Limb (tissue), 2 donors: ENCODE results near the gene DPP9.
A peak's percentile ranks its signal among the peaks of the same experiment; 100 is the strongest.
"Not testable (repeated sequence)": the region's sequence is repeated elsewhere in the genome, so short reads cannot be mapped to it uniquely, and the experiment has no call there.

ENCODE experiments used
- DNase-seq, 2 donors: peaks; one replicate each; pipeline ENCODE4 v3.0.0-alpha.2; 2016; ENCODE audit errors: extremely low spot score in 2 of 2

The DPP9 gene

DNA sequence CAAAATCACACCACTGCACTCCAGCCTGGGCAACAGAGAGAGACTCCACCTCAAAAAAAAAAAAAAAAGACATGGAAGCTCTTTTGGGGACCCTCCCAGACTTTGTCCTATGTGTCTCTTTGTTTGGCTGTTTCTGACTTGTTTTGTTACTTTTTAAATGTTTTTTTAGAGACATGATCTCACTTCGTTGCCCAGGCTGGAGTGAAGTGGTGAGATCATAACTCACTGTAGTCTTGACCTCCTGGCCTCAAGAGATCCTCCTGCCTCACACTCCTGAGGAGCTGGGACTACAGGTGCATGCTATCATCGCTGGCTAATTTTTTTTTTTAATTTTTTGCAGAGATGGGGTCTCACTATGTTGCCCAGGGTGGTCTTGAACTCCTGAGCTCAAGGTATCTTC lies 16.4 kb upstream of the DPP9 start:
- DNase-seq: no peak

DNA sequence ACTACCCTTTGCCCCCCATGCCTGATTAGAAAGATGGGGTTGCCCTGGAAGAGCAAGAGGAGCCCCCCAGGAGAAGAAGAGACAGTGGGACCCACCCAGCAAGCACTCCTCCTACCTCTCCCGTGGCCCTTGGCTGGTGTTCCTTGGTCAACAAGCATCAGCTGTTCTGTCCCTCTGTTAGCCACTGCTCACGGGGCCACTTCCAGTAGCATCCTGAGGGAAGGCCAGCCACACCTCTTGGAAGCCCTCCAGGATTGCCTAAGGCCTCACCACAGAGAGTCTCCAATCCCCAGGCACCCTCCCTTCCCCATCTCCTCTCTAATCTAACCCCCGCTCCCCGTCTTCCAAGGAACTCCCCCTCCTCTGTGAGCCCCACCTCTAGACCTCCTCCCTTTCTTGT lies 15.1 kb upstream of the DPP9 start:
- DNase-seq: no peak

DNA sequence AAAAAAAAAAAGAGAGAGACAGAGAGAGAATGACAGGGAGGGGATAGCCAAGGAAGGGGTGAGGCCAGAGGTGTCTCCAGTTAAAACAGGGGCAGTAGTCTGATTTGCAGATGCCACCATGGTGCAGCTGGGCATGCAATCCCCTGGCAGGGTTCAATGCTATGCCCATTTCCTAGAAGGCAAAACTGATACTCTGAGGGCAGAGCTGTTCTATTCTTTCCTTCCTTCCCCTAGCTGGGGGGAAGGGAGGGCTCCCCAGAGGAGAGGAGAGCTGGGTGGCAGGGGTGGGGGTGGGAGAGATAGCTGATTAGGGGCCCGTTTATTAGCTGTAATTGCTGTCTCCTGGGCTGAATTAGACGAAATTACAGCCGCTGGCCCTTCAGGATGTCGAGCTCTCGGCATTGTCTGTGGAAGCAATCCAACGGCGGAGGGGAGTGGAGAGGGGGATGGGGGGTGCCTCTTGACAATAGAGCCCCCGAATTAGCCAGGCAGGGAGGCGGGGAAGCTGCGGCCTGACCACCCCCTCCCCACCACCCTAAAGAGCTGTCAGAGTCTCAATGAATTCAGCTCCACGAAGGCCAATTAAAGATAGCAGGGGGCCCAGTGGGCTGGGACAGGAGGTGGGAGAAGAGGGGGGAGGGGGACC lies 14.4 kb upstream of the DPP9 start:
- no peak for DNase-seq

DNA sequence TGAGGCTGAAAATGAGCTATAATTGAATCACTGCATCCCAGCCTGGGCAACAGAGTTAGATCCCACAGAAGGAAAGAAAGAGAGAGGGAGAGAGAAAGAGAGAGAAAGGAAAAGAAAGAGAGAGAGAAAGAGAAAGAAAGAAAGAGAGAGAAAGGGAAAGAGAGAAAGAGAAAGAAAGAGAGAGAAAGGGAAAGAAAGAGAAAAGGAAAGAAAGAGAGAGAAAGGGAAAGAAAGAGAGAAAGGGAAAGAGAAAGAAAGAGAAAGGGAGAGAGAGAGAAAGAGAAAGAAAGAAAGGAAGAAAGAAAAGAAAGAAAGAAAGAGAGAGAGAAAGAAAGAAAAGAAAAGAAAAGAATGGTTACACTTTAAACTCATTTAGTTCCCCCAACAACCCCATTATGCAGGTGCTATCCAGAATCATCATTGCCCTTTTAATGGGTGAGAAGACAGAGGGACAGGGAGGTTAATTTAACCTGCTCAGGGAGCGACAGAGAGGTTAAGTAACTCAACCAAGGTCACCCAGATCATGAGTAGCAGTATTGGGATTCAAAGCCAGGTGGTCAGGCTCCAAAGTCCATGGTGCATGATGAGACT lies 10.2 kb upstream of the DPP9 start:
- no peak for DNase-seq

DNA sequence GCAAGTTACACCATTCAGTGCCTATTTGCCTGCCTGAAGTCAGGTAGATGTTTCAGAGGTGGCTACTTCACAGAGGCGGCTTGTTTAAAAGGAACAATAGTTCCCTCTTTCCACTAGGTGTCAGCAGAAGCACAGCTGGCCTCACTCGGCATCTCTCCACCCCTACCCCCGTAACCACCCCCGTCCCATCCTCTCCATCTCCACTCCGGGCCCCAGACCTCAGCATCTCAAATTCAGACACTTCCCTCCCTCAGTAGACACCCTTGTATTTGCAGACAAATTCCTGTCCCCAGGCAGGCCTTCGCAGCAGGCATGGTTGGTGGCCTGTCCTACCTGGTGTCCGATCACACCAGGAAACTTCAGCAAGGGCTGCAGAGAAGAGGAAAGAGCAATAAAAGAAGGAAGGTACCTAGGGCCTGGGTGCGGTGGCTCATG lies 9.1 kb upstream of the DPP9 start:
- DNase-seq: peak; percentile 59 to 63

DNA sequence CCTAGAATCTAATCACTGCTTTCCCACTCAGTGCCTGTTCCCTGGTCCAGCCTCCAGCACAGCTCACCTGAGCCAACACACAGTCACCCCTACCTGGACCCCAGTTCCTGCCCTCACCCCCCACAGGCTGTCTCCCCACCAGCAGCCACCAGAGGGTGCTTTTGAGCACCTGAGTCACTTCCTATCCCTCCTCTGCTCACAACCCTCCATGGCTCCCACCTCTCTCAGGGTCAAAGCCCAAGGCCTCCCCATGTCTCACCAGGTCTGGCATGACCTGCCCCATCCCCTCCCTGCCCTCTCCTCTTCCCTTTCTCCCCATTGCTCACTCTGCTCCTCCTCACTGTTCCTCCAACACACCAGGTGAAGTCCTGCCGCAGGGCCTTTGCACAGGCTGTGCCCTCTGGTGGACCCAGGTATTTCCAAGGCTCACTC lies 7.1 kb upstream of the DPP9 start:
- DNase-seq: no peak

DNA sequence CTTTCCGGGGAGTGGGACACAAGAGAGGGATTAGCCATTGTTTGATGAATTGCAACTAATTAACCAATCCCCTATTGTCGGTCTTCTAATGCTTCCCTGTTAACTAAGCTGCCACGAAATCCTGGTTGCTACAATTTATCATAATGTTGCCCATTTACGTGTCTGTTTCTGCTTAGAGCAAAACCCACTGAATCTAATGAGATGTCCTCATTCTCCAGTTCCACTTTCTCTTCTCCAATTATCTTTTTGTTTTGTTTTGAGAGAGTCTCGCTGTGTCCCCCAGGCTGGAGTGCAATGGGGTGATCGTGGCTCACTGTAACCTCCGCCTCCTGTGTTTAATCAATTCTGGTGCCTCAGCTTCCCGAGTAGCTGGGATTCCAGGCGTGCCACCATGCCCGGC lies 5.2 kb upstream of the DPP9 start:
- DNase-seq: no peak

DNA sequence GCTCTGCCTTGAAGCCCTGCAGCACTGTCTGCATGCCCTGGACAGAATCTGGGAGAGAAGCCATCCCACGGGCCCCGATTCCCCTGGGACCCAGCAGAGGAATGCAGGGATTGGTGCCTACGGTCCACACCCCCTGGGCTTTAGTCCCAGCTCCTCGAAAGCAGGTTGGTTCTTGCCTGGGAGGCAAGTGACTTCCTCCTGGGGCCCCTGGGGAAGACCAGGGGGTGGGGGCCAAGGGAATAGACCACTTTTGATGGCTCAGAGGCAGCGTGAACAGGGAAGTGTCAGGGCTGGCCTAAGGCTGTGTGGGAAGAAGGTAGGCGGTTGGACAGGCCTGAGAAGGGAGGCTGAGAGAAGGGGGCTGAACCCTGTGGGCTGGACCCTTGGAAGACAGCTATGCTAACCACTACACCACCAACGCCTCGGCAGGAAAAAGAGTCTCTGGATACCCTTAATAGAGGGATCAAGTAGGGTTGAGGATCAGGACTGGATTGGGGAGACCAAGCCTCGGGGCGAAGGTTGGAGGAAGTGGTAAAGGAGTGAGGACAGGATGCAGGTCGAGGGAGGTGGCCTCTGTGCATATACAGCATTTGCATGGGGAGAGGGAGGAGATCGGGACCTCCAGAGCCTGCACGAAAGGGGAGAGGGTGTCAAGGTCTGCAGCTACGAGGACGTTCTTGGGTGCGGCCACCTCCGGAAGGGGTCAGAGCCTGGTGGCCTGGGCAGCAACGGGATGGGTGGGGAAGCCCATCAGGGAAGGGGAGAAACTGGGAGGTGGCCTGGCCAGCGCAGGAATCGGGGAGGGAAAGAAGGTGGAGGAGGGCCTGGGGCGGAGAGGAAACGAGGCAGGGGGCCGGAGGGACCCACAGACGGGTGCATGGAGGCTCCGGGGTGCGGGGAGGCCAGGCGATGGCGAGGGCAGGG lies 709 bp downstream of the DPP9 start:
- no peak for DNase-seq

DNA sequence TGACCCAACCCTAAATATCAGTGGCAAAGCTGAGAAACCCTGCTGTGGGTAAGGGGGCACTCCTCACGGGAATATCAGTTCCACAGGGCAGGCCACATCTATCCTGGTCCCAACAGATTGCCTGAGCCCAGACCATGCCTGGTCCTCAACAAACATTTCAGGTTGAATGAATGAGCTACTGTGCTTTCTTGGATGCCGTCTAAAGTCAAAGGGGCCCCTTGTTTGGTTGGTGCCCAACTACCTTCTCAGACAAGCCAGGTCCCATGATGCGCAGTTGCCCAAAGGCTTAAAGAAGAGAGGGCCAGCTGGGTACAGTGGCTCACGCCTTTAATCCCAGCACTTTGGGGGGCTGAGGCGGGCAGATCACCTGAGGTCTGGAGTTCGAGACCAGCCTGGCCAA lies 2.4 kb downstream of the DPP9 start:
- DNase-seq: no peak

DNA sequence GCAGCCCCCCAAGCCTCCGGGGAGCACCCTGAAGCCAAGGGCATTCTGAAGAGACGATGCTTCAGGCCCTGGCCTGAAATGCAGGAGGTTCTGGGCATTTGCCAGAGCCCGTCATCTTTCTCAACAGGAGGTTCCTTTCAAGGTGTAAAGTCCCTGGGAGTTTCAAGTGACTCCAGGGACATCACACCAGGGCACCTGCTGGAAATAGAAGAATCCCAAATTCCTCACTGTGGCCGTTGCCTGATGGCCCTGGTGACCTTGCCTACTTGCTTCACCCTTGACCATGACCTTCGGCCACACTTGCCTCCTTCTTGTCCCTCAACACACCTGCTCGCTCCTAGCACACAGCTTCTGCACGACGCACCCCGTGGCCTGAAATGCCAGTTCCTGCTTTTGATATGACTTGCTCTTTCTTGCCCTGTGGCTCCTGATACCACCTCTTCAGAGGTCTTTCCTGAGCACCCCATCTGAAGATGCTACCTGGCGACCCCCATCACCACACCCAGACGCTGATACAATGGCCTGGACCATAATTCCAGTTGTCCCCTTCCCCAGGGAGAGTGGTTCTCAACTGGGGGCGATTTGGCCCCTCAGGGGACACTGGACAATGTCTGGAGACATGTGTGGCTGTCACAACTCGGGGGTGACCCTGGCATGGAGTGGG lies 3.5 kb downstream of the DPP9 start:
- no peak for DNase-seq

DNA sequence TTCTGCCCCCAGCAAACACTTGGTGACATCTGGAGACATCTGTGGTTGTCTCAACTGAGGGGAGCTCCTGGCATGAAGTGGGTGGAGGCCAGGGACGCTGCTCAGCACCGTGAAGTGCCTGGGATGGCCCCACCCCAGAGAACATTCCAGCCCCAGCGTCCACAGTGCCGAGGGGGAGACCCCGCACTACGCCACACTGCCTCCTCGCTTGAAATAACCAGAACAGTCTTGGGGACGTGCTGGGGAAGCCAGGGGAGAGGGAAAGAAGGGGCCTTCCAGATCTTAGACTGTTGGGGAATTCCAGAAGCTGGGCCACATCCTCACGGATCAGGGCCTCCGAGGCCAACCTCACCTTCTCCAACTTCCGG lies 4.2 kb downstream of the DPP9 start:
- no peak for DNase-seq

DNA sequence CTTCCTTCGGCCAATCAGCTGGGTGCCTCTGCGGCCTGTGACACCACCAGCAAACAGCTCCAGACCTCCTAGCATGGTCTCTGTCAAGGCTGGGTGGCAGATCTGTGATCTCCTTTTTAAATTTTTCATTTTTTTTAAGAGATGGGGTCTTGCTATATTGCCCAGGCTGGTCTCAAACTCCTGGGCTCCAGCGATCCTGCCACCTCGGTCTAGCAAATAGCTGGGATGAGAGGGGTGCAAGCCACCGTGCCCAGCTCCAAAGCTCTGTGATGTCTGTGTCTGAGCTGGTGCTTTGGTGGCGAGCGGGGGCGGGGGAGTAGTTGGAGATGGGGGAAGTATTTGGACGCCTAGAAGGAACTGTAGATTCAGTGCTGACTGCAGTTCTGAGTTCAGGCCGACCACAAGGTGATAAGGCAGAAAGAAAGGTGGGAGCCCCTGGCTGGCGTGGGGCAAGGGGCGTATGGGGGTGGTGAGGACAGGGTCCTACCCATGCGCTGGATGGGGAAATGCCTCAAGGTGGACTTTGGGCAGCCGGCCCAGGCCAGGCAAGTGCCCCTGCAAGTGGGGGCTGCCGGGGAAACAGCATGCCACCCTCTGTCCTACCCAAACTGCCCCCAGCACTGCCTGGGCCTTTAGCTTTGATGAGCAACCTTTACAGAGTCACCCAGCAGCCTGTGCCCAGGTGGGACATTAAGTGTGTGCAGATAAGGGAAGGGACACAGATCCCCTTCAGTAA lies 5.5 kb downstream of the DPP9 start:
- no peak for DNase-seq

DNA sequence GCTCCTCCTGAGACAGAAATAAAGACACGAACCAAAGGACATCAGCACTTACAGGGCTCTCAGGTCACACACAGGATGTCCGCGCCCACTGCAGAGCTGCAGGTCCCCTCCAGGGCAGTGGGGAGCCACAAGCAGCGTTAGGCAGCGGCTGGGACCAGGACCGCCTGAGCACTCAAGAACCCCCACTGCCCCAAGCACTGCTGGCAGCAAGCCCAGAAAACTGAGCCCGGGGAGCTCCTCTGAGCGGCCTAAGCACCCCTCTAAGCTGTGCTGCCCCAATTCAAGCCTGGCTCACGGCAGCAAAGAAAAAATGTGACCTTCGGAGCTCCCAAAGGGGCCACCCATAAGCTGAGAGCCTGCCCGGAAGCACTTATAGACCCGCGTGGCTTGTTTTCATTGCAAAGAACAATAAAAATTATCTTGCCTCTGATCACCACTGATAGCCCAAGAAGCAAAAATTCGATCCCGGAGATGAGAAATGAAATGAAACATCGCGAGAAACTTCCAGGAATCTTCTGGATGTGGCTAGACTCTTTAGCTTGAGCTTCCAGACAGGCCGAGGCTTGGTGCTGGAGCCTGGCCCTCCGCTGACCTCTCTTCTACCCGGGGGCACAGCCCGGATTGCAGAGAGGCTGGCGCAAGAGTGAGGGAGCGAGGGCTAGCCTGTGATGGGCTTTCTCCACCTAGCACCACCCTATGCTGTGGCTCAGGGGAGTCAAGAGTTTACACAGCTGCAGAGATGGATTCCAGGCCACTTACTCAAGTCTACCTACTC lies 6.3 kb downstream of the DPP9 start:
- no peak for DNase-seq

DNA sequence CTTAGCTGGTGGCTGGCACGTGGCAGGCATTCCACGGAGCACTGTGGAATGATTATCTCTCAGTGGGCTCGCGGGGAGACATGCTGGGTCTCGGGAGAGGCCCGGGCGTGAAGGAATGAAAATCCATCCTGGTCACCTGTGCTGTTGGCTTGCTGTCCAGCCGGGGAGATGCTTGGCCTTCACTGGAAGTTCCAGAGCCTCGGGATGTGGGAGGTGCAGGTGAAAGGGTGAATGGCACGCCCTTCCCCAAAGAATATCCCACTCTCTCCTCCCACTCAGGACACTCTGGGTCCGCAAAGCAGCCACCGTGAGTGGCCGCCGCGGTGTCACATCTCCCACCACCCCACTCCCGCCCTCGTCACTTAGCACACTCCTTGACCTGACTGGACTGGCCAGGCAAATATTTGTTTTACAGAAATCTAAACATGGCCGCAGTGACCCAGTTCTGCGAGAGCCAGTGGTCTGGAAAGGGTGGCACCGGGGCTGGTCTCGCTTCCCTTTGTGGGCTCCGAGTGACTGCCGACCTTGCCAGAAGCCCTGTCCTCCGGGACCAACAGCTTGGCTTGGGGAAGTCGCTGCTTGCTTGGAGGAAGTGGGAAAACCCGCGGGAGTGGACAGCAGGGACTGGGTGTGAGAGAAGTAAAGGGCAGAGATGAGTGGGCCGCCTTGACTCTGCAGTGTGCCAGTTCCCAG lies 8.0 kb downstream of the DPP9 start:
- DNase-seq: no peak

DNA sequence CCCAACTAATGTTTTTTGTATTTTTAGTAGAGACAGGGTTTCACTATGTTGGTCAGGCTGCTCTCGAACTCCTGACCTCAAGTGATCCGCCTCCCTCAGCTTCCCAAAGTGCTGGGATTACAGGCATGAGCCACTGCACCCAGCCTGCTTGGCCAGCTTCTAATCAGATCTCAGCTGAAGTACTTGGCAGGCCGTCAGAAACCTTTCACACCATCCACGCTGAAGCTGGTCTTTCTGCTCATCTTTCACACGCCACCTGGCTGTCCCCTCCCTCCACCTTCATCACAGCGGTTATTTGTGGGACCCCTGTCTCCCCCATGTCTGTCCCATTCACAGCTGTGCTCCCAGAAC lies 8.5 kb downstream of the DPP9 start:
- DNase-seq: not testable (repeated sequence)

DNA sequence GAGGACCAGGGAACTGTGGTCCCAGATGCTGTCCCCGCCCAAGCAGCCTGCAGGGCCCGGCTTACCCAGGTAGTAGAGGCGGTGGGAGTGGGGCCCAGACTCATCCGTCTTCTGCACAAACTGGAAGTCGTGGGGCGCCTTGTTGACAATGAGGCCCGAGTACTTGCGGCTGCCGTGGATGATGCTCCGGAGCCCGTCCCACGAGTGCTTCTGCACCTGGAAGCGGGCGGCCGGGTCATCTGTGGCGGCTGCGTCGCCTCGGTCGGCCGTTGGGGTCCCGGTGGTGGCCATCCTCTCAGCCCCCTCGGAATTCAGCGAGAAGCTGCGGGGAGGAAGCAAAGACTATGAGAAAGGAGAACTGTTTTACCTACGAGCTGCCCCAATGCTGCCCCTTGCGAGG lies 9.6 kb downstream of the DPP9 start:
- no peak for DNase-seq

DNA sequence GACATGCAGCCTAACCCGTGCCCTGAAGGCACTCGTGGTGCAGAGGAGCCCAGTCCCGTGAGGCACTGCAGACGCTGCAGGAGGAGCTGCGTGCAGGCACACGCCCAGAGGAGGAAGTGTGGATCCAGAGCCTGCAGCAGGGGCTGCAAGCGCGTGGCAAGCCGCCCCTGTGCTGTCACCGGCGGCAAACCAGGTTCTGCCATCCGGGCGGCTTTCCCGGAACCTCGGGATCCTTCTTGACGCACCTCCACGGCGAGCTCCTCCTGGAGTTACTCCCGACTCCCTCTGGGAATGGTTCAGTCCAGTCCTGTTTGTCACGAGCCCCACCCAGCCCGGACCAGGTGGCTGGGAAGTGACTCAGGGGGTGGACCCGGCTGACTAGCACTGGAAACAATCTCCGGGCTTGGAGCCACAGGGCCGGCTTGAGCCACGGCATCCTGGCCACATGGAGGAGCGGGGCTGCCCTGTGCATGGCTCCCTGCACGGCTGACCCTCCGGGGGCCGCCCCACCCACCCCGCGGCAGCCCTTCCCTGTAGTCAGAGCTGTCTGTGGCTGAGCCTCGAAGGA lies 10.2 kb downstream of the DPP9 start:
- DNase-seq: no peak

DNA sequence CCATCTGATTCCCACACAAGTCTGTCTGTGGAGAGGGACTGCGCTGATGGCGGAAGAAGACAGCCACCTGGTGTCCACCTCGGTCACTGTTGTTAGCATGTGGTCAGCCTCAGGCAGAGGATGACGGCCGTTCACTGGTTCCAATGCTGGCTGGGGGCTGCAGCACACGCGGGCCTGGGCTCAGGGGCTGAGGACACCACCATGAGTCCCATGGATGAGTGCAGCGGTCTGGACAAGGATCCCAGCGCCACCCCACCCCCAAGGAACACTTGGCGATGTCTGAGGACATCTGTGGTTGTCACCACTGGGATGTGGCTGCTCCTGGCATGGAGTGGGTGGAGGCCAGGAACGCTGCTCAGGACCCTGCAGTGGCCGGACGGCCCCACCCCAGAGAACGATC lies 10.9 kb downstream of the DPP9 start:
- no peak for DNase-seq

DNA sequence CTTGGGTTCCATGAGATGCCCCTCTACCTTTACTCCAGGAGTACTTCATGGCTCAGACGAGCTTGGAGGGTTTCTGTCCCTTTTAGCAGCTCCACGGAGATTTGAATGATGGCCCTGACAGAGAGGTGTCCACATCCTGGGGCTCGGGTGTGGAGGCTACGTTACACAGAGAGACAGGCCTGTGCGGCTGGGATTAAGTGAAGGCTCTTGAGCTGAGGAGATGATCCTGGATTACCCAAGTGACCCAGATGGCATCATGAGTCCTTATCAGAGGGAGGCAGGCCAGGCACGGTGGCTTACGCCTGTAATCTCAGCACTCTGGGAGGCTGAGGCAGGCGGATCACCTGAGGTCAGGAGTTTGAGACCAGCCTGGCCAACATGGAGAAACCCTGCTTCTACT lies 12.4 kb downstream of the DPP9 start:
- DNase-seq: no peak

DNA sequence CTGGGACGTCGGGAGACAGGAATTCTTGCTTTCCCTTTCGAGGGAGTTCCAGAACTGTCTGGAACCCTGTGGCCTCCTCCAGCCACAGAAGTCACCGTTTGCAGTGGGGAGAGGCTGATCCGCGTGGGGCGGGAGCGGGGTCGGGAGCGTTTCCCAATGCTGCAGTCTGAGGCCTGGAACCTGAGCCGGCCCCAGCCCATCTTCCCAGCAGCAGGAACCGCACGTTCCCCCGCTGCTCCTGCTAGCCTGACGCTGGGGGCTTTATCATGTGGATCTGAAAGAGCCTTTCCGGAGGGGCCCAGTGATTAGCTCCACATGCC lies 13.4 kb downstream of the DPP9 start:
- no peak for DNase-seq
